Measurements from ENCODE around the gene HELLS. TPM values are rescaled to one million over a fixed set of nuclear protein-coding genes. Genes with fewer than 3 reads are reported as not detected.
"Not testable (repeated sequence)": the region's sequence is repeated elsewhere in the genome, so short reads cannot be mapped to it uniquely, and the experiment has no call there.

The HELLS gene
- polyA plus RNA-seq, 1 of the 3 experiments (the other 2 are of a cell fraction), result 17.3 TPM

DNA sequence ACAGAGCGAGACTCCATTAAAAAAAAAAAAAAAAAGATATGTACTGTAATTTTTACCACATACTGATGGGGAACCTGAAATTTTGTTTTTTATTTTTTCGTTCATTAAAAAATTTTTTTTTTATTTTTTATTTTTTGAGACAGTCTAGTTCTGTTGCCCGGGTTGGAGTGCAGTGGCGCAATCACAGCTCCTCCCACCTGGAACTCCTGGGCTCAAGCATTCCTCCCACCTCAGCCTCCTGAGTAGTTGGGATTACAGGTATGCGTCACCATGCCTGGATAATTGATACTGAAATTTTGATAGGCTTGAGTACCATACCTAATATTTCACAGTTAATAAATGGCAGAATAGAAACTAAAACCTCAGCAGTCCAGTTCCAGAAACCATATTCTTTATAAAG, 20.9 kb upstream of the HELLS start:
- Histone ChIP-seq H3K27ac (ENCODE audit: low read depth in 2 of 2, low read length in 1 of 2) (no peak overlapping the region), H3F3A (replicated peaks; ENCODE audit: insufficient read depth) (no peaks in the 10 kb centered on the region), H3K4me1 (ENCODE audit: control insufficient read depth in 1 of 2, insufficient read depth in 2 of 2, low read depth in 1 of 2, low read length in 1 of 2) (no peaks in the 10 kb centered on the region), H3K9me3 (no peaks in the 10 kb centered on the region), H3K9me2 (no peaks in the 10 kb centered on the region), H4K20me1 (ENCODE audit: insufficient read depth) (no peaks in the 10 kb centered on the region), H3K27me3 (ENCODE audit: insufficient read depth) (no peaks in the 10 kb centered on the region), H3K9ac (no peak overlapping the region), H3K79me2 (ENCODE audit: insufficient read depth) (no peaks in the 10 kb centered on the region), H3K4me3 (ENCODE audit: low read depth in 2 of 2, low read length in 1 of 2) (no peak overlapping the region), H3K4me2 (no peak overlapping the region), H2AFZ (ENCODE audit: low read depth) (no peak overlapping the region), H3K36me3 (replicated peaks in 1 of 2; ENCODE audit: control insufficient read depth in 1 of 2, insufficient read depth in 2 of 2, low read length in 1 of 2) (peaks cover 0 to 11% of the 10 kb centered on the region in 2 experiments)
- TF ChIP-seq GABPA (IDR thresholded peaks at IDR 0.05; ENCODE audit: low read depth), result no peak
- no peak for TF ChIP-seq NFIC (IDR thresholded peaks at IDR 0.05; ENCODE audit: borderline replicate concordance)
- TF ChIP-seq, protein P1, sequence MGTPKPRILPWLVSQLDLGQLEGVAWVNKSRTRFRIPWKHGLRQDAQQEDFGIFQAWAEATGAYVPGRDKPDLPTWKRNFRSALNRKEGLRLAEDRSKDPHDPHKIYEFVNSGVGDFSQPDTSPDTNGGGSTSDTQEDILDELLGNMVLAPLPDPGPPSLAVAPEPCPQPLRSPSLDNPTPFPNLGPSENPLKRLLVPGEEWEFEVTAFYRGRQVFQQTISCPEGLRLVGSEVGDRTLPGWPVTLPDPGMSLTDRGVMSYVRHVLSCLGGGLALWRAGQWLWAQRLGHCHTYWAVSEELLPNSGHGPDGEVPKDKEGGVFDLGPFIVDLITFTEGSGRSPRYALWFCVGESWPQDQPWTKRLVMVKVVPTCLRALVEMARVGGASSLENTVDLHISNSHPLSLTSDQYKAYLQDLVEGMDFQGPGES (IDR thresholded peaks at IDR 0.05; ENCODE audit: low read depth, low read length), result no peak
- TF ChIP-seq FOXM1 (IDR thresholded peaks at IDR 0.05; ENCODE audit: low read depth), result no peak
- no peak for TF ChIP-seq FOXJ3 (CRISPR knock-in tag; IDR thresholded peaks at IDR 0.05)
- no peak for TF ChIP-seq ELF1 (IDR thresholded peaks at IDR 0.05)
- TF ChIP-seq NRF1 (IDR thresholded peaks at IDR 0.05; ENCODE audit: low read depth, low read length), result no peak
- DNase-seq, result no peak
- CTCF ChIA-PET, result no interaction called here
- POLR2A ChIA-PET, result no interaction called here
- WGBS (ENCODE audit: low lambda C conversion rate), result 99% methylated on average over 5 of the region's 5 CpGs

DNA sequence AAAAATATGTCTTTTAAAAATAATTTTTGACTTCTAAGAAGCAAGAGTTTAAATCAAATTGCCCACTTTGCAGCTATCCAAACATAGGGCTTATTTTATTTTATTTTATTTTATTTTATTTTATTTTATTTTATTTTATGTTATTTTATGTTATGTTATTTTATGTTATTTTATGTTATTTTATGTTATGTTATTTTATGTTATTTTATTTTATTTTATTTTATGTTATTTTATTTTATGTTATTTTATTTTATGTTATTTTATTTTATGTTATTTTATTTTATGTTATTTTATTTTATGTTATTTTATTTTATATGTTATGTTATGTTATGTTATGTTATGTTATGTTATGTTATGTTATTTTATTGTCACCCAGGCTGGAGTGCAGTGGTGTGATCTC, 14.0 kb upstream of the HELLS start:
- H3F3A ChIP-seq (replicated peaks; ENCODE audit: insufficient read depth); H3K27ac ChIP-seq (ENCODE audit: low read depth in 2 of 2, low read length in 1 of 2); H3K4me2 ChIP-seq; H3K9me3 ChIP-seq; H3K79me2 ChIP-seq (ENCODE audit: insufficient read depth); DNase-seq; H2AFZ ChIP-seq (ENCODE audit: low read depth); H3K27me3 ChIP-seq (ENCODE audit: insufficient read depth); H3K4me3 ChIP-seq (ENCODE audit: low read depth in 2 of 2, low read length in 1 of 2); POLR2A ChIA-PET; H3K9ac ChIP-seq; CTCF ChIA-PET; H4K20me1 ChIP-seq (ENCODE audit: insufficient read depth); H3K9me2 ChIP-seq; H3K4me1 ChIP-seq (ENCODE audit: control insufficient read depth in 1 of 2, insufficient read depth in 2 of 2, low read depth in 1 of 2, low read length in 1 of 2): not testable (repeated sequence)
- peaks cover 13 to 22% of the 10 kb centered on the region in 2 experiments for H3K36me3 ChIP-seq (replicated peaks in 1 of 2; ENCODE audit: control insufficient read depth in 1 of 2, insufficient read depth in 2 of 2, low read length in 1 of 2)

DNA sequence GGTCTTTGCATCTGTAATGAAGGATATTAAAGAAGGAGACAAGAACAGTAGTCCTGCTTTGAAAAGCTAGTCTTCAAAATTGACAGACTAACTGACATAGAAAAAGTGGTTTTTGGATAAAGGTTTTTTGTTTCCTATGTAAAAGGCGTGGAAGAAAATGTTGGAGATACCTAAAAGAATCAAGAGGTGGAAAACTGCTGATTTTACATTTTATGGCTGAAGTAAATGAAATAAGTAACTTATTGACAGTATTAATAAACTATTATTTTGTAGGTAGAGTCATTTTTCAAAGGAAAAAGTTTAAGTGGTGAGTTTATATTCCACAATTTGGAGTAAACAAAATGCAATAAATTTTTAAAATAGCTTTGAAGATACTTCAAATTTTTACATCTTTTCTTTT, 12.6 kb upstream of the HELLS start:
- H3K27ac ChIP-seq (ENCODE audit: low read depth in 2 of 2, low read length in 1 of 2), result no peak overlapping the region
- no peaks in the 10 kb centered on the region for H3K9me3 ChIP-seq
- H3K27me3 ChIP-seq (ENCODE audit: insufficient read depth), result no peaks in the 10 kb centered on the region
- TF ChIP-seq TCF12 (IDR thresholded peaks at IDR 0.05) (no peak), GATA2 (CRISPR knock-in tag; IDR thresholded peaks at IDR 0.05) (no peak), TAF1 (IDR thresholded peaks at IDR 0.05; ENCODE audit: borderline replicate concordance, low read depth, low read length) (no peak), ELF1 (IDR thresholded peaks at IDR 0.05) (no peak), CHD2 (IDR thresholded peaks at IDR 0.05; ENCODE audit: low read length, partially characterized antibody) (no peak), MXI1 (IDR thresholded peaks at IDR 0.05; ENCODE audit: low read depth, low read length) (no peak), RAD21 (IDR thresholded peaks at IDR 0.05; ENCODE audit: low read length) (no peak), MEF2A (IDR thresholded peaks at IDR 0.05; ENCODE audit: borderline replicate concordance, low read depth) (no peak), NFIC (IDR thresholded peaks at IDR 0.05; ENCODE audit: borderline replicate concordance) (no peak), FOXM1 (IDR thresholded peaks at IDR 0.05; ENCODE audit: low read depth) (no peak), NRF1 (IDR thresholded peaks at IDR 0.05; ENCODE audit: low read depth, low read length) (no peak)
- no peaks in the 10 kb centered on the region for H3K4me1 ChIP-seq (ENCODE audit: control insufficient read depth in 1 of 2, insufficient read depth in 2 of 2, low read depth in 1 of 2, low read length in 1 of 2)
- no peaks in the 10 kb centered on the region for H3K79me2 ChIP-seq (ENCODE audit: insufficient read depth)
- POLR2A ChIA-PET, result no interaction called here
- H3K4me3 ChIP-seq (ENCODE audit: low read depth in 2 of 2, low read length in 1 of 2), result no peak overlapping the region
- 88% methylated on average over 1 of the region's 1 CpG for WGBS (ENCODE audit: low lambda C conversion rate)
- no peaks in the 10 kb centered on the region for H4K20me1 ChIP-seq (ENCODE audit: insufficient read depth)
- H2AFZ ChIP-seq (ENCODE audit: low read depth), result no peak overlapping the region
- H3K4me2 ChIP-seq, result no peak overlapping the region
- H3F3A ChIP-seq (replicated peaks; ENCODE audit: insufficient read depth), result no peaks in the 10 kb centered on the region
- peaks cover 3% of the 10 kb centered on the region; the same call in 1 of the 2 replicates for H3K9me2 ChIP-seq
- H3K9ac ChIP-seq, result no peak overlapping the region
- CTCF ChIA-PET, result no interaction called here
- peaks cover 13 to 22% of the 10 kb centered on the region in 2 experiments for H3K36me3 ChIP-seq (replicated peaks in 1 of 2; ENCODE audit: control insufficient read depth in 1 of 2, insufficient read depth in 2 of 2, low read length in 1 of 2)
- DNase-seq, result no peak

DNA sequence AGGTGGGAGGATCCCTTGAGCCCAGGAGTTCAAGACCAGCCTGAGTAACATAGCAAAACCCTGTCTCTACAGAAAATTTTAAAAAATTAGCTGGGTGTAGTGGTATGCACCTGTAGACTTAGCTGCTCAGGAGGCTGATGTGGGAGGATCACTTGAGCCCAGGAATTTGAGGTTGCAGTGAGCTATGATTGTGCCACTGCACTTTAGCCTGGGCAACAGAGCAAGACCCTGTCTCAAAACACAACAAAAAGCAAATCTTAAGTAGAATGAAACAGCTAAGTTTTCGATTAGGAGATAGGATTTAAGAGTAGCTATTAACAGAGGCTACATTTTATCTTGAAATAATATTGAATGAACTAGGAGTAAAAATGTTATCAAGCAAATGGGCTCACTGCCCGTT, 3.3 kb upstream of the HELLS start:
- 74% methylated on average over 2 of the region's 2 CpGs for WGBS (ENCODE audit: low lambda C conversion rate)
- H3K9ac ChIP-seq; H3K27ac ChIP-seq (ENCODE audit: low read depth in 2 of 2, low read length in 1 of 2); H3K27me3 ChIP-seq (ENCODE audit: insufficient read depth); H3K9me2 ChIP-seq; H2AFZ ChIP-seq (ENCODE audit: low read depth); H3K4me1 ChIP-seq (ENCODE audit: control insufficient read depth in 1 of 2, insufficient read depth in 2 of 2, low read depth in 1 of 2, low read length in 1 of 2); H3K9me3 ChIP-seq; H3K4me3 ChIP-seq (ENCODE audit: low read depth in 2 of 2, low read length in 1 of 2); H3K36me3 ChIP-seq (replicated peaks in 1 of 2; ENCODE audit: control insufficient read depth in 1 of 2, insufficient read depth in 2 of 2, low read length in 1 of 2); H3K4me2 ChIP-seq; H4K20me1 ChIP-seq (ENCODE audit: insufficient read depth); DNase-seq; POLR2A ChIA-PET: not testable (repeated sequence)
- CTCF ChIA-PET, result interaction anchor here (0.6 to 1.5 kb wide), 2 partner anchors 21 to 988 kb away, joined by 3 read pairs; no protein-coding TSS in a partner anchor
- H3F3A ChIP-seq (replicated peaks; ENCODE audit: insufficient read depth), result peaks cover 25% of the 10 kb centered on the region
- peaks cover 14% of the 10 kb centered on the region for H3K79me2 ChIP-seq (ENCODE audit: insufficient read depth)
